Astrocyte (in vitro differentiated cells and primary cell): ENCODE measurements around the gene IDNK. TPM values are rescaled to one million over a fixed set of nuclear protein-coding genes. Genes with fewer than 3 reads are reported as not detected.

Experiments used
- DNase-seq: peaks from one replicate; pipeline ENCODE4 v3.0.0-alpha.2; 2010; ENCODE audit warnings: low read depth
- FAIRE-seq: peaks from 2 replicates; lab custom pipeline; 2011; peaks lifted over from hg19 to GRCh38; lab: Jason Lieb, UNC
- H2AFZ ChIP-seq: 2 replicates; pipeline ENCODE4 v1.6.0; 2012; ENCODE audit warnings: low read depth, low read length, inconsistent platforms
- H3K27ac ChIP-seq: 2 replicates; pipeline ENCODE4 v1.5.1; 2011; ENCODE audit warnings: low read depth, low read length, inconsistent platforms
- H3K27me3 ChIP-seq: 2 replicates; pipeline ENCODE4 v1.6.0; 2011; ENCODE audit warnings: low read length, inconsistent platforms; ENCODE audit not compliant: insufficient read depth
- H3K36me3 ChIP-seq: 2 replicates; pipeline ENCODE4 v1.5.1; 2011; ENCODE audit warnings: low read length, inconsistent platforms; ENCODE audit not compliant: insufficient read depth
- H3K4me1 ChIP-seq: 2 replicates; pipeline ENCODE4 v1.5.1; 2011; ENCODE audit warnings: low read length, inconsistent platforms; ENCODE audit not compliant: insufficient read depth
- H3K4me2 ChIP-seq: 2 replicates; pipeline ENCODE4 v1.6.0; 2012; ENCODE audit warnings: low read length, inconsistent platforms
- H3K4me3 ChIP-seq: 2 replicates; pipeline ENCODE4 v1.5.1; 2011; ENCODE audit warnings: low read depth, mild to moderate bottlenecking, low read length, inconsistent platforms; ENCODE audit not compliant: insufficient read depth
- H3K79me2 ChIP-seq: 2 replicates; pipeline ENCODE4 v1.6.0; 2012; ENCODE audit warnings: mild to moderate bottlenecking, low read length, inconsistent platforms; ENCODE audit not compliant: insufficient read depth
- H3K9ac ChIP-seq: 2 replicates; pipeline ENCODE4 v1.6.0; 2012; ENCODE audit warnings: mild to moderate bottlenecking, low read length, inconsistent platforms
- H3K9me3 ChIP-seq: 2 replicates; pipeline ENCODE4 v1.5.1; 2012; ENCODE audit warnings: low read depth, mild to moderate bottlenecking, low read length, inconsistent platforms; ENCODE audit not compliant: insufficient read depth
- H4K20me1 ChIP-seq: 2 replicates; pipeline ENCODE4 v1.6.0; 2012; ENCODE audit warnings: low read length, inconsistent platforms; ENCODE audit not compliant: insufficient read depth
- H3K27ac Mint-ChIP-seq: one replicate; pipeline ENCODE4 v1.8.0; 2021; ENCODE audit warnings: mild to moderate bottlenecking, mixed read lengths; ENCODE audit not compliant: unreplicated experiment
- H3K27me3 Mint-ChIP-seq: one replicate; pipeline ENCODE4 v1.8.0; 2021; ENCODE audit warnings: low read depth, mixed read lengths; ENCODE audit not compliant: unreplicated experiment
- H3K36me3 Mint-ChIP-seq: one replicate; pipeline ENCODE4 v1.8.0; 2021; ENCODE audit warnings: low read depth, mixed read lengths; ENCODE audit not compliant: unreplicated experiment
- H3K4me1 Mint-ChIP-seq: one replicate; pipeline ENCODE4 v1.8.0; 2021; ENCODE audit warnings: low read depth, mixed read lengths; ENCODE audit not compliant: unreplicated experiment
- H3K4me3 Mint-ChIP-seq: one replicate; pipeline ENCODE4 v1.8.0; 2021; ENCODE audit warnings: mild to moderate bottlenecking, moderate library complexity, mixed read lengths; ENCODE audit not compliant: unreplicated experiment
- H3K9me3 Mint-ChIP-seq: one replicate; pipeline ENCODE4 v1.8.0; 2021; ENCODE audit warnings: mild to moderate bottlenecking, mixed read lengths; ENCODE audit not compliant: unreplicated experiment
- EZH2 ChIP-seq: IDR thresholded peaks from 2 replicates; pipeline ENCODE4 v1.6.1; 2012; ENCODE audit warnings: mild to moderate bottlenecking, low read length, inconsistent platforms; ENCODE audit not compliant: insufficient read depth
- total RNA-seq: library from RNA; stranded (reverse); gene quantifications from 2 replicates; pipeline ENCODE4 v1.2.1, GENCODE V29; 2021
- TF ChIP-seq, protein P1 (sequence below): IDR thresholded peaks from 2 replicates; pipeline ENCODE4 v1.5.1; 2011; ENCODE audit warnings: low read depth, mild to moderate bottlenecking, inconsistent platforms, low read length, moderate library complexity; ENCODE audit not compliant: insufficient read depth

The IDNK gene
- total RNA-seq, 1 donor from 2014 or later: 1.8 TPM

DNA sequence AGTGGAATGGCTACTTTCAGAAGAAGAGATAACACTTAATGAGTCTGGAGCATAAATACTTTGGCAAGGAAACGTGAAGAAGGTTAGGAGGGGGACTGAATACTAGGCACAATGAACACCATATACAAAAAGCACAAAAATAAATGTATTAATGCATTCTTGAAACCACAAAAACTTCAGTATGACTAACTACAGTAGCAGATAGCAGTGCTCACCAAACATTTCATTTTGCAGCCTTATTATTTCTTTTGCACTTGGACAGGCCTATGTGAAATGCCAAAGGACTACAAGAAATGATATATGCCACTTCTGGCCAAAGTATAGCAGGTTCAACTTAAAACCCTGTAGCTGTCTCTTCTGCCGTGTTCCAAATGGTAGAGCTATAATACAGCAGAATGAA is 58.5 kb downstream of the IDNK start:
- no peak for FAIRE-seq
- Histone ChIP-seq H3K36me3 (peaks cover 26% of the 10 kb centered on the region), H3K79me2 (peaks cover 90% of the 10 kb centered on the region), H3K9me3 (no peaks in the 10 kb centered on the region), H3K27ac (no peak overlapping the region), H4K20me1 (peaks cover 69% of the 10 kb centered on the region), H3K27me3 (no peaks in the 10 kb centered on the region), H3K4me2 (no peak overlapping the region), H3K4me3 (no peak overlapping the region), H2AFZ (no peak overlapping the region), H3K4me1 (no peaks in the 10 kb centered on the region), H3K9ac (no peak overlapping the region)
- Mint-ChIP-seq H3K27me3 (no peaks in the 10 kb centered on the region), H3K36me3 (peaks cover 17% of the 10 kb centered on the region), H3K27ac (no peak overlapping the region), H3K4me1 (peaks cover 12% of the 10 kb centered on the region), H3K9me3 (no peaks in the 10 kb centered on the region), H3K4me3 (no peak overlapping the region)
- DNase-seq: peak; percentile 14
- TF ChIP-seq, protein P1, sequence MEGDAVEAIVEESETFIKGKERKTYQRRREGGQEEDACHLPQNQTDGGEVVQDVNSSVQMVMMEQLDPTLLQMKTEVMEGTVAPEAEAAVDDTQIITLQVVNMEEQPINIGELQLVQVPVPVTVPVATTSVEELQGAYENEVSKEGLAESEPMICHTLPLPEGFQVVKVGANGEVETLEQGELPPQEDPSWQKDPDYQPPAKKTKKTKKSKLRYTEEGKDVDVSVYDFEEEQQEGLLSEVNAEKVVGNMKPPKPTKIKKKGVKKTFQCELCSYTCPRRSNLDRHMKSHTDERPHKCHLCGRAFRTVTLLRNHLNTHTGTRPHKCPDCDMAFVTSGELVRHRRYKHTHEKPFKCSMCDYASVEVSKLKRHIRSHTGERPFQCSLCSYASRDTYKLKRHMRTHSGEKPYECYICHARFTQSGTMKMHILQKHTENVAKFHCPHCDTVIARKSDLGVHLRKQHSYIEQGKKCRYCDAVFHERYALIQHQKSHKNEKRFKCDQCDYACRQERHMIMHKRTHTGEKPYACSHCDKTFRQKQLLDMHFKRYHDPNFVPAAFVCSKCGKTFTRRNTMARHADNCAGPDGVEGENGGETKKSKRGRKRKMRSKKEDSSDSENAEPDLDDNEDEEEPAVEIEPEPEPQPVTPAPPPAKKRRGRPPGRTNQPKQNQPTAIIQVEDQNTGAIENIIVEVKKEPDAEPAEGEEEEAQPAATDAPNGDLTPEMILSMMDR: no peak
- TF ChIP-seq EZH2: no peak

- H3K27me3 ChIP-seq: no peaks in the 10 kb centered on the region
- no peak overlapping the region for H3K27ac ChIP-seq
- no peak for FAIRE-seq
- peaks cover 5% of the 10 kb centered on the region for H3K36me3 ChIP-seq
- no peak overlapping the region for H2AFZ ChIP-seq
- H3K9me3 Mint-ChIP-seq: no peaks in the 10 kb centered on the region
- H3K27ac Mint-ChIP-seq: no peak overlapping the region
- DNase-seq: no peak
- TF ChIP-seq EZH2: no peak
- TF ChIP-seq, protein P1: no peak
- H3K9me3 ChIP-seq: no peaks in the 10 kb centered on the region
- H4K20me1 ChIP-seq: peaks cover 96% of the 10 kb centered on the region
- peaks cover 2% of the 10 kb centered on the region for H3K36me3 Mint-ChIP-seq
- H3K4me2 ChIP-seq: no peak overlapping the region
- H3K27me3 Mint-ChIP-seq: no peaks in the 10 kb centered on the region
- H3K9ac ChIP-seq: no peak overlapping the region
- no peak overlapping the region for H3K4me3 Mint-ChIP-seq
- H3K79me2 ChIP-seq: peaks cover 100% of the 10 kb centered on the region
- H3K4me1 ChIP-seq: no peaks in the 10 kb centered on the region
- H3K4me1 Mint-ChIP-seq: peaks cover 8% of the 10 kb centered on the region
- H3K4me3 ChIP-seq: no peak overlapping the region
Measured at GRCh38 chr9:83688921-83689320, 66.0 kb downstream of the IDNK start.

DNA sequence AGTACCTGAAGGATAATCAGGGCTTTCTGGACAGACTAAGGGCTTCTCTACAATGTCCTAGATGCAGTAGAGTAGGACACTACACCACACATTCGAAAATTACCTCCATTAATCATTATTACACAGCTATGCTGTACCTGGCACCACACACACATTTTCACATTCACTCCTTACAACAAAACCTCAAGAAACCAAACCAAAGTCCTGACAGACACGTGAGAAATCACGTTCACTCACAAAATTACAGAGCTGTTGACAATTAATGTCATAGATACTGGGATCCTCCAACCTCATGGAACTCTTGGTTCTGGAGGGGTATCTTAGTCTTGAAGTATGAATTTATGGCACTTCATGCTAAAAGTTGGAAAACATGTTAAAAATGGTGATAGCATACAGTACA is 68.5 kb downstream of the IDNK start:
- no peak for TF ChIP-seq EZH2
- TF ChIP-seq, protein P1: no peak
- Histone ChIP-seq H3K27me3 (no peaks in the 10 kb centered on the region), H3K9me3 (no peaks in the 10 kb centered on the region), H3K9ac (no peak overlapping the region), H2AFZ (no peak overlapping the region), H3K4me2 (no peak overlapping the region), H3K4me3 (no peak overlapping the region), H4K20me1 (peaks cover 97% of the 10 kb centered on the region), H3K27ac (no peak overlapping the region), H3K36me3 (no peaks in the 10 kb centered on the region), H3K4me1 (no peaks in the 10 kb centered on the region), H3K79me2 (peaks cover 100% of the 10 kb centered on the region)
- DNase-seq (no peak), FAIRE-seq (no peak)
- Mint-ChIP-seq H3K4me1 (peaks cover 6% of the 10 kb centered on the region), H3K36me3 (no peaks in the 10 kb centered on the region), H3K27ac (no peak overlapping the region), H3K9me3 (no peaks in the 10 kb centered on the region), H3K4me3 (no peak overlapping the region), H3K27me3 (no peaks in the 10 kb centered on the region)
